Endothelial cell (in vitro differentiated cells): Measurements from ENCODE around the gene ZBTB7B. TPM values are rescaled to one million over a fixed set of nuclear protein-coding genes. Genes with fewer than 3 reads are reported as not detected.

Source experiments
- DNase-seq: peaks from one replicate; pipeline ENCODE4 v3.0.0; 2021; ENCODE audit warnings: low spot score
- H3K27ac Mint-ChIP-seq: one replicate; pipeline ENCODE4 v1.8.0; 2021; ENCODE audit warnings: mixed read lengths, inconsistent platforms; ENCODE audit not compliant: unreplicated experiment
- H3K27me3 Mint-ChIP-seq: one replicate; pipeline ENCODE4 v1.8.0; 2021; ENCODE audit warnings: mild to moderate bottlenecking, moderate library complexity, mixed read lengths, inconsistent platforms; ENCODE audit not compliant: unreplicated experiment
- H3K36me3 Mint-ChIP-seq: one replicate; pipeline ENCODE4 v1.8.0; 2021; ENCODE audit warnings: mild to moderate bottlenecking, low read depth, mixed read lengths, inconsistent platforms; ENCODE audit not compliant: unreplicated experiment
- H3K4me1 Mint-ChIP-seq: one replicate; pipeline ENCODE4 v1.8.0; 2021; ENCODE audit warnings: mild to moderate bottlenecking, mixed read lengths, inconsistent platforms; ENCODE audit not compliant: unreplicated experiment
- H3K4me3 Mint-ChIP-seq: one replicate; pipeline ENCODE4 v1.8.0; 2021; ENCODE audit warnings: mild to moderate bottlenecking, mixed read lengths, inconsistent platforms; ENCODE audit not compliant: unreplicated experiment
- H3K9me3 Mint-ChIP-seq: one replicate; pipeline ENCODE4 v1.8.0; 2021; ENCODE audit warnings: mixed read lengths, inconsistent platforms; ENCODE audit not compliant: unreplicated experiment
- total RNA-seq: library from RNA; stranded (reverse); fragmentation: NEBNext Ultra II Directional; extraction: Animal tissue kit (Norgen Biotek cat#: 25700); gene quantifications from one replicate; pipeline ENCODE4 v1.2.1, GENCODE V29; 2021; ENCODE audit not compliant: unreplicated experiment
- TF ChIP-seq, protein P1 (sequence below): fragments of 200-600 bp; sonication (generic); IDR thresholded peaks from one replicate; pipeline ENCODE4 v1.5.0; 2021; ENCODE audit warnings: antibody characterized with exemption; ENCODE audit not compliant: unreplicated experiment

Gene ZBTB7B
- total RNA-seq, 1 donor from 2014 or later: 23.3 TPM

DNA sequence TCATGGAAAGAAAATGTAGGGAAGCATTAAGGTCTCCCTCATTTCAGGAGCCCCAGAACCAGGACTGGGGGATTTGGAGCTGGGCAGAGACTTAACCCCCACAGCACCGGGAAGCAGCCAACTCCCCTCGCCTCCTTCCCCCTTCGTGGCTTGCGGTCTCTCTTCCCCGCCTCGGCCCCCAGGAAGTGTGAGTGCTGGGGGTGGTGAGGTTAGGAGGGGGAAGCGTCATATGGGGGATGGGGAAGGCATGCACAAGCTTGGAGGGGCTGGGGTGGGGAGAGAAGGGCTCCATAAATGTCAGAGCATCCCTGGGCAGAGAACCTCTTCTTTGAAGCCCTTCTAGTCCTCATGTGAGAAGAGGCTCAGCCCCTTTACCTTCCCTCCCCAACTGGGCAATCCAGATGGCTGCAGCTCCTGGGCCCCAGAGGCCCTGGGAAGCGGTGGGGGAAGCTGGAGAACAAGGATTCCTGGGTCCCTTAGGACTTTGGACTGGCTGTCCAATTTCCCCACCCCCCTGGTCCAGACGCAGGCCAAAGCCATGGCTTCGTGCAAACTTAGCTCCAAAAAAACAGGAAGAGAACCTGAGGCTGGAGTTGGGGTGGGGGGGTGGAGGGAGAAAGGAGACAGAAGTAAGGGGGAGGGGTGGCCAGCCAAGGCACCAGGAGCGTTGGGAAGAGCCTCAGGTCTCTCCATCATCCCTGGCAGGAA is 7.8 kb downstream of the ZBTB7B start:
- H3K4me1 Mint-ChIP-seq: peaks cover 24% of the 10 kb centered on the region
- no peak overlapping the region for H3K4me3 Mint-ChIP-seq
- peaks cover 4% of the 10 kb centered on the region for H3K36me3 Mint-ChIP-seq
- DNase-seq: no peak
- peaks cover 2% of the 10 kb centered on the region for H3K27me3 Mint-ChIP-seq
- no peak overlapping the region for H3K27ac Mint-ChIP-seq
- TF ChIP-seq, protein P1, sequence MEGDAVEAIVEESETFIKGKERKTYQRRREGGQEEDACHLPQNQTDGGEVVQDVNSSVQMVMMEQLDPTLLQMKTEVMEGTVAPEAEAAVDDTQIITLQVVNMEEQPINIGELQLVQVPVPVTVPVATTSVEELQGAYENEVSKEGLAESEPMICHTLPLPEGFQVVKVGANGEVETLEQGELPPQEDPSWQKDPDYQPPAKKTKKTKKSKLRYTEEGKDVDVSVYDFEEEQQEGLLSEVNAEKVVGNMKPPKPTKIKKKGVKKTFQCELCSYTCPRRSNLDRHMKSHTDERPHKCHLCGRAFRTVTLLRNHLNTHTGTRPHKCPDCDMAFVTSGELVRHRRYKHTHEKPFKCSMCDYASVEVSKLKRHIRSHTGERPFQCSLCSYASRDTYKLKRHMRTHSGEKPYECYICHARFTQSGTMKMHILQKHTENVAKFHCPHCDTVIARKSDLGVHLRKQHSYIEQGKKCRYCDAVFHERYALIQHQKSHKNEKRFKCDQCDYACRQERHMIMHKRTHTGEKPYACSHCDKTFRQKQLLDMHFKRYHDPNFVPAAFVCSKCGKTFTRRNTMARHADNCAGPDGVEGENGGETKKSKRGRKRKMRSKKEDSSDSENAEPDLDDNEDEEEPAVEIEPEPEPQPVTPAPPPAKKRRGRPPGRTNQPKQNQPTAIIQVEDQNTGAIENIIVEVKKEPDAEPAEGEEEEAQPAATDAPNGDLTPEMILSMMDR: no peak
- H3K9me3 Mint-ChIP-seq: no peaks in the 10 kb centered on the region

DNA sequence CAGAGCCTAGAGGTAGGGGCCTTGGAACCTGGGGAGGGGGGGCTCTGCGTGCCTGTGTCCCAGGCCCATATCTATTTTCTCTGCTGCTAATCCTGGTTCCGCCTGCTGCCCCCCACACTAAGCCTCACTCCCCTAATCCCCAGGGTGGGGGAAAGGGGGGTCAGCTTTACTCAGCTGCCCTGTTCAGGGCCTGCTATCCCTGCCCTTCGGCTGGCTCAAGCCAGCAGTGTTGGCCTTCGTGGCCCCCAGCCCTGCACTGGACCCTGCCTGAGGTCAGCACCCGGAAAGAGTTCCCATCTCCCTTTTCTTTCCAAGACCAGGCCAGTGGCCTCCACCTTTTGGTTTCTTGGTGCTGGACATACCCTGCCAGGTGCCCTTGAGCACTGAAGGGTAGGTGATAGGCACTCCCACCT is 8.4 kb downstream of the ZBTB7B start:
- Mint-ChIP-seq H3K27ac (no peak overlapping the region), H3K4me1 (peaks cover 20% of the 10 kb centered on the region), H3K36me3 (peaks cover 4% of the 10 kb centered on the region), H3K27me3 (peaks cover 4% of the 10 kb centered on the region), H3K9me3 (no peaks in the 10 kb centered on the region), H3K4me3 (no peak overlapping the region)
- TF ChIP-seq, protein P1: no peak
- no peak for DNase-seq

DNA sequence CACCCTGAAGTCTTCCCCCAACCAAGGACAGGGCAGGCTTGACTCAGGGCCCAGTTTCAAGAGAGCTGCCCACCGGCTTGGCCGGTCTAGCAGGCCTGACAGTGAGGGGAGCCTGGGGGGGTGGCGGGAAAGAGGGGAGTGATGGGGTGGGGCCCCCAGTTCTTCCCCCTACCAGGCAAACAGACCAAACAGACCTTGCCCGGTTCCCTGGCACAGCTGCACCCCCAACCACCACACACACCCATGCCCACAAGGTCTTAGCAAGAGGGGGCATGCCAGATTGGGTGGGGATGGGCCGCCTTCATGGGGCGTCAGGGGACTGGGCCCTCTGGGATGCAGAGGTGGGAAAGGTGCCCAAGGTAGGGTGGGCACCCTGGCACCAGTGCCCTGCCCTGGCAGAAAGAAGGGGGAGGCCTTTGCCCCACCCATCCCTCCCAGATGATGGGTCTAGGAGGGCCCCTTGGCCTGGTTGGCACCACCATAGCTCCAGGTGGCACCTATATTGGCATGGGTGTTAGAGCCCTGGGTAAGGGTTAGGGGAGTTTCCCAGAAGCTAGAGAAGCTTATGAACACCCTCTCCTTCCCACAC is 8.9 kb downstream of the ZBTB7B start:
- Mint-ChIP-seq H3K36me3 (peaks cover under 1% of the 10 kb centered on the region), H3K27me3 (peaks cover 4% of the 10 kb centered on the region), H3K4me3 (no peak overlapping the region), H3K27ac (no peak overlapping the region), H3K9me3 (no peaks in the 10 kb centered on the region), H3K4me1 (peaks cover 14% of the 10 kb centered on the region)
- TF ChIP-seq, protein P1: no peak
- no peak for DNase-seq

DNA sequence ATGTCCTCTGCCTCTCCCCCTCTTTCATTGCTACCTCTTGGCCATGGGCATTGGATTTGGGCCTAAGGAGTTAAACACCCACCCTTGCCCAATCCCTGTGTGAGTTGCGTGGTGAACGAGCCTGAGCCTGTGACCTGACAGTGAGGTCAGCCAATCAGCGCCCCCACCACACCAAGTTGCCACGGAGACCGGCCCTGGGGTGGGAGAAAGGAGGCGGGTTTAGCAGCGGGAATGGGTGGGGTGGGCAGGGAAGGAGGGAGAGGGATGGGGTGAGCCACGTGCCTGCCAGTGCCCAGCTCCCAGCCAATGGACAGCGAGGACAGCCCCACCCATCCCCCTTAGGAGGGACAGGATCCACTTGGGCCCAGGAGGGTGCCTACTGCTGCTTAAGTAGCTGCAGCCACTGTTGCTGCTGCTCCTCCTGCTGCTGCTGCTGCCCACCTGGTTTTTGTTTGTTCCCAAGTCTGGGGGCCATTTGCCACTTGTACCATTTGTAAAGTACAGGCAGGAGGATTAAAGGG is 9.5 kb downstream of the ZBTB7B start:
- Mint-ChIP-seq H3K36me3 (no peaks in the 10 kb centered on the region), H3K27me3 (peaks cover 5% of the 10 kb centered on the region), H3K27ac (no peak overlapping the region), H3K4me1 (peaks cover 10% of the 10 kb centered on the region), H3K9me3 (no peaks in the 10 kb centered on the region), H3K4me3 (no peak overlapping the region)
- no peak for DNase-seq
- TF ChIP-seq, protein P1: no peak
